Right lobe of liver (tissue), 4 donors: ENCODE measurements around the gene ZMYND11.

Experiments
- CTCF ChIP-seq, 4 donors: fragments of 200-600 bp in 3 of 4; fragments of 450-650 bp in 1 of 4; IDR thresholded peaks; one replicate each; pipeline versions ENCODE4 v1.5.1 to v1.8.0; 2016 to 2022; ENCODE audit warnings: antibody characterized with exemption in 4 of 4, mild to moderate bottlenecking in 2 of 4
- POLR2A ChIP-seq: fragments of 450-650 bp; IDR thresholded peaks from one replicate; pipeline ENCODE4 v1.6.1; 2017; ENCODE audit warnings: antibody characterized with exemption, mild to moderate bottlenecking
- donor health status: DM: no; HTN: no; CAD: no.
- donor health status: DM: no; HTN: no; CAD: no.
- donor health status: DM: no; HTN: yes; CAD: no.

- no peak for TF ChIP-seq CTCF (IDR thresholded peaks at IDR 0.05)
- TF ChIP-seq POLR2A, result no peak
Measured at GRCh38 chr10:142371-142770, 7.1 kb downstream of the ZMYND11 start.
